Stimulated activated CD8-positive, alpha-beta memory T cell treated with anti-CD3 and anti-CD28 coated beads, Interleukin-4, amount 100 ng/mL, for 1 hour (primary cell): ENCODE results near the gene SPDYE6.
"Not testable (repeated sequence)": the region's sequence is repeated elsewhere in the genome, so short reads cannot be mapped to it uniquely, and the experiment has no call there.

Source experiments
- DNase-seq, 2 donors: peaks; one replicate each; pipeline ENCODE4 v3.0.0-alpha.2; 2020; ENCODE audit warnings: low read depth in 2 of 2, low spot score in 1 of 2

The SPDYE6 gene

DNA sequence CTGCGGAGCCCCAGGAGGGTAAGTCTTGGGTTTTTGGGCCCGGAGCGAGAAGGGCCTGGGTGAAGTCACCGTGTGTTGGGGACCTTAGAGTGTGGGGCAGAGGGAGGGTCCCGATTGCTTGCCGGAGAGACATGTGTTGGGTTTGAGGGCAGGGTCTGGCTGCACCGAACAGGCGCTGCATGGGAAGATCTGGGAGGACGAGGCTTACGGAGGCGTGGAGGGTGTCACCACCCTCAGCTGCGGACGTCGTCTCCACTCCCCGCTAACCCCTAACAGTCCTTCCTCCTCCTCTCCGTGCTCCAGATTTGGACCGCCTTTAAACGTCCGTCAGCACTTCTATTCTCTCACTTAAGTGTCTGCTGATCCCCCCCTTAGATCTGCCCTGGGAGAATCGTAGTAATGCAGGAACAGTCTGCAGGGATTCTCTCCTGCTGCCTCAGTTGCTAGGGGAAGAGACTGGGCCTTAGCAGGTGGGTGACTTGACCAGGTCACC, 8.2 kb upstream of the SPDYE6 start:
- peak in 1 of 2 donors; percentile 1 for DNase-seq

DNA sequence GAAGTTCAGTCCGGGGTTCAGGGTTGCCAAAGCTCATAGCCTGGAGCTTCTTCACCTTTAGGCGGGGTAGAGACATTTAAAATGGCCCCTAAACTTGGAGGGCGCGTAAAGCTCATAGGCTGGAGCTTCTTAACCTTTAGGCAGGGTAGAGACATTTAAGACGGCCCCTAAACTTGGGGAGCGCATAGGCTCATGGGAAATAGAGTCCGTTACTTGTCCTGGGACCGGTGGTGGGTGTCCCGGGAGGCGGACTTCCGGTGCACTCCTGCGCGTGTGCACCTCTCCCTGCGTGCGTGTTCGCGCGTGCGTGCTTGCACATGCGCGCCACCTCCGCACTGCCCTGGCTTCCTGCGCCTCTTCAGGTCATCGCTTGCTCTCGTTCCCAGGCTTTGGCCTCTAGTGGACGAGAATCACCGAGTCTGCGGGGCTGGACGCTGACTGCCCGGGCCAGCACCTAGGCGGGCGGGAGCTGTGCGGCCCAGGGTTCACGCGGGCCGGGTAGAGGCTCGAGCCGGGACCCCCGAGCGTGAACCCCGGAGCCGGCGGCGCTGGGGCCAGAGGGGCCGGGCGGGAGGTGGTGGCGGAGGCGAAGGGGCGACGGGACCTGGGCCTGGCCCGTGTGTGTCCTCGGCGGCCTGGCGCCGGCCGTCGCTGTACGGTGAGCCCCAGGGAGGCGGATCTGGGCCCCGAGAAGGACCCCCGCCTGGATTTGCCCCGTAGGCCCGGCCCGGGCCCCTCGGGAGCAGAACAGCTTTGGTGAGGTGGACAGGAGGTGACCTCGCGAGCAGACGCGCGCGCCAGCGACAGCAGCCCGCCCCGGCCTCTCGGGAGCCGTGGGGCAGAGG, 7.5 kb upstream of the SPDYE6 start:
- peak; percentile 72 to 84 for DNase-seq

DNA sequence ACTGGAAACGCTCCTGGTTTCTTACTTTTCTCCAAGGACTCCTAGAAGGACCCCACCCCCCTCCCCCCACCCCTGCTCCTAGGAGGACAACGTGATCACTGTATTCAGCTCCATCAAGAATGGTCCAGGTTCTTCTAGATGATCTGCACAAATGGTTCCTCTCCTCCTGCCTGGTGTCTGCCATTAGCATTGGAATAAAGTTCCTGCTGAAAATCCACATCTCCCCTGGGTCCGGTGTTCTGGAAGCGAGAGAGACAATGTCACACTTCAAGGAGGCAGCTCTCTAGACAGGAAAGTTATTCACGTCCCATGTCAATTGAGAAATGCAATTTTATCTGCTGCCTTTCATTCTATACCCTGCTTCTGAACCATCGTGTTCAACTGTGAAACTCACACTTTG, 9.3 kb downstream of the SPDYE6 start:
- not testable (repeated sequence) for DNase-seq

DNA sequence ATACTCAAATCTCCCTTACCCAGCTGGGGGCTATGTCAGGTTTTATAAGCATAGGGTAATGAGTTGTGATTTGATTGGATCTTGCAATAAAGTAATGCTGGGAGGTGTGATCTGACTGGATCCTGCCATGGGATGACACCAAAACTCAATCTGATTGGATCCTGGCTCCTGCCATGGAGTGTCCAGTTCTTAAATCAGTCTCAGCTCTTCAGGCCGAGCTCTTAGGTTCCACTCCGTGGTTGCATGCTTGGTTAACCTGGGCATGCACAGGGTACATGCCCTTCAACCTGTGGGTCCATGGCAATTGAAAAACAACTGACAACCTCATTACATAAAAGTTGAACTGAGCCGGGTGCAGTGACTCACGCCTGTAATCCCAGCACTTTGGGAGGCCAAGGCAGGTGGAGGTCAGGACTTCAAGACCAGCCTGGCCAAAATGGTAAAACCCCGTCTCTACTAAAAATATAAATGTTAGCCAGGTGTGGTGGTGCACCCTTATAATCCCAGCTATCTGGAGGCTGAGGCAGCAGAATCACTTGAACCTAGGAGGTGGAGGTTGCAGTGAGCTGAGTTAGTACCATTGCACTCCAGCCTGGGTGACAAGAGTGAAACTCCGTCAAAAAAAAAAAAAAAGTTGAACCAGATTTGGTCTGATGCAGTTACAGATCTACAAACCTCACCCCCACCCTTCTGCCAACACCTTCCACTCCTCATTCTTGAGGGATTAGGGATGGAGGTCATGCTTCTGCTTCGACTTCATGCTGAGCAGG, 15.5 kb downstream of the SPDYE6 start:
- DNase-seq = not testable (repeated sequence)

DNA sequence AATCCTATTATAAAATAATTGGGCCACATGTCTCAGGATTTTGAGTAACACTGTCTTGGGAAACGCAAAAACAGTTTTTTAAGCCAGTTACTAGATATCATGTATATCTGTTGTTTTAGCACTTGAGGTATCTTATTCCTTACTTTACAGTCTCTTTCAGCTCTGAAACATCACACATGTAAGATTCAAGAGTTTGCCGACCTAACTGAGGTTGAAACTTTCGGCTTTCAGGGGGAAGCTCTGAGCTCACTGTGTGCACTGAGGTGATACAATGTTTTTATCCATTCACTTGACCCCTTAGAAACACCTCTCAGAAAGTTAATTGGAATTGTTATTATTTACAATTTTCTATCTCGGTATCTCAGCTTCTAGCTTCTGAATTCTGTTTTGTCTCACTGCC, 18.8 kb downstream of the SPDYE6 start:
- DNase-seq = not testable (repeated sequence)

DNA sequence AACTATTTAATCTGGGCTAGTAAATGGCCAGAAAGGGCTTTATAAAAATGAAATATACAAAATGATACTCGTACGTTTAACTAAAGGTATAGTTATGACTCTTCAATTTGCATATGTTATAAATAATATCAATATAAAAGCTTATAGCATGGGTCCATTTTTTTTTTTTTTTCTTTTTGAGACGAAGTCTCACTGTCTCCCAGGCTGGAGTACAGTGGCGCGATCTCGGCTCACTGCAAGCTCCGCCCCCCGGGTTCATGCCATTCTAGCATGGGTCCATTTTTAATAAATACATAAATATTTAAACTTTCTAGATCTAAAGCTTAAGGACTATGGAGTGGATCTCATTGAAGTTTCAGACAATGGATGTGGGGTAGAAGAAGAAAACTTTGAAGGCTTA, 19.2 kb downstream of the SPDYE6 start:
- DNase-seq = not testable (repeated sequence)

DNA sequence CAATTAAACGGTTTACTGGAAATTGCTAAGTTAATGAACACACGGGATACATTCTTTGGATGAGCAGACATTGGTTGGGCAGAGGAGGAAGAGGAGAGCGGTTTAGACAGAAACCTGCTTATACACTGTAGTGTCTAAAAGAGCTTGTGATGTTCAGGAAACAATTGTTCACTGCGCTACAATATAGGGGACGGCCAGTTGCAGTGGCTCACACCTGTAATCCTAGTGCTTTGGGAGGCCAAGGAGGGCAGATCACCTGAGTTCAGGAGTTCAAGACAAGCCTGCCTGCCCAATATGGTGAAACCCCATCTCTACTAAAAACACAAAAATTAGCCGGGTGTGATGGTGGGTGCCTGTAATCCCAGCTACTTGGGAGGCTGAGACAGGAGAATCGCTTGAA, 20.7 kb downstream of the SPDYE6 start:
- DNase-seq = not testable (repeated sequence)

DNA sequence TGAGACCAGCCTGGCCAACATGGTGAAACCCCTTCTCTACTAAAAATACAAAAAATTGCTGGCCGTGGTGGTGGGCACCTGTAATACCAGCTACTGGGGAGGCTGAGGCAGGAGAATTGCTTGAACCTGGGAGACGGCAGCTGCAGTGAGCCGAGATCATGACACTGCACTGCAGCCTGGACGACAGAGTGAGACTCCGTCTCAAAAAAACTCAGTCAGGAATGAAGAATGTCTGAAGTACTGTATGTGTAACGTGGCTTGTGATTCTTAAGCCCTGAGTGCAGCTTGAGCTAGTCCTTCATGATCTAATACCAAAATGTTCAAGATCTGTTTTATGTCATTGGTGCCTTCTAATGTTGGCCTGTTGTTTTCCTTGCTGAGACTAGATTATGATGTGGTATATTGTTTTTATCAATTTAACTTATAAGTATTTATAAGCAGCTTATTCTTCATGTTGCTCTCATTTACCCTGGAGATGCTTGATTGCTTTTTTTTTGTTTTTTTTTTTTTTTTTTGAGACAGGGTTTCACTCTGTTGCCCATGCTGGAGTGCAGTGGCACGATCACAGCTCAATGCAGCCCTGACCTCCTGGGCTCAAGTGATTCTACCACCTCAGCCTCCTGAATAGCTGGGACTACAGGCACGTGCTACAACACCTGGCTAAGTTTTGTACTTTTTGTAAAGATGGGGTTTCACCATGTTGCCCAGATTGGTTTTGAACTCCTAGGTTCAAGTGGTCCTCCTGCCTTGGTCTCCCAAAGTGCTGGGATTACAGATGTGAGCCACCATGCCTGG, 25.4 kb downstream of the SPDYE6 start:
- DNase-seq = not testable (repeated sequence)

DNA sequence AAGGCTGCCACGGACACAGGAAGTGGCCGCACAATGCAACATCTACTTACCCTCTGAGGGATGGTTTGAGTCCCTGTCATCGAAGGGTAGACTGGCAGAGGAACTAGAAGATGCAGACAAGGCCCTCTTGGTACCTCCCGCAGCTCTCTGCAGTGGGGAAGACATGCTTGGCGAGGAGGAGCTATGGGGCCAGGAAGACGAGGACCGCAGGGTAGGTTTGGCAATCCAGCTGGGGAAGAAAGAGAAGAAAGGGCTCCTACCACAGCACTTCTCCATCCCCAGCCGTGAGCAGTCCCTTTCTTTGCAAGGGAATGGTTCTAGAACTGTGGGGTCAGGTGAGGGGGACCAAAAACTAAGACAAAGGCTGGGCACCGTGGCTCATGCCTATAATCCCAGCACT, 26.9 kb downstream of the SPDYE6 start:
- DNase-seq = not testable (repeated sequence)

DNA sequence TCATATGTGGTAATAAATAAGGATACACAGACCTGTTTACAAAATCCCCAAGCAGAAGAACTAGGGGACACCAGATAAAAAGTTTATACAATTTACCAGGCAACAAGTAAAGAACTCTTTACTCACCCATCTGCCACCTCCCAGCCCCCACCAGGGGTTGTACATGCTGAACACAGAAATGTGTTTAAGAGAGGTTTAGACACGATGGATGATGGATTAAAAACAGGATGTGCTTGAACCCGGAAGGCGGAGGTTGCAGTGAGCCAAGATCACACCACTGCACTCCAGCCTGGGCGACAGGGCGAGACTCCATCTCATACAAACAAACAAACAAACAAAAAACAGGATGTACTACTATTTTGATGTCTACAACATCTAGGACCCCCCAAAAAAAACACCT, 27.4 kb downstream of the SPDYE6 start:
- not testable (repeated sequence) for DNase-seq

DNA sequence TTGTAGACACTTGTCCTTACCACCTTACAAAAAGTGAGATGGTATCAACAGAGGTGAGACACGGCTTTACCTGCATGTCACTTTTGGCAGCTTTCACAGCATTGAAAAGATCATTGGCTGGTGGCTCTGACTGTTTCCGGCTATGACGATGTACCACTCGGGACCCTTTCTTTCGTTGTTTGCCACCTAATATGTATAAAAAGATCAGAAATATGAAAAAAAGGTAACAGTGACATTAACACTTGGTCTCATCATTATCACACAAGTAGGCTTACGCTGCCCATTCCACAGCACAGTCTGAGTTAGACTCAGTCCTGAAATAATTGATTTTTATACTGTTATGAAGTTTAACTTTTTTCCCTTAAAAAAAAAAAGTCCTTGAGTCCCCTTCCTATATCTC, 29.1 kb downstream of the SPDYE6 start:
- not testable (repeated sequence) for DNase-seq

DNA sequence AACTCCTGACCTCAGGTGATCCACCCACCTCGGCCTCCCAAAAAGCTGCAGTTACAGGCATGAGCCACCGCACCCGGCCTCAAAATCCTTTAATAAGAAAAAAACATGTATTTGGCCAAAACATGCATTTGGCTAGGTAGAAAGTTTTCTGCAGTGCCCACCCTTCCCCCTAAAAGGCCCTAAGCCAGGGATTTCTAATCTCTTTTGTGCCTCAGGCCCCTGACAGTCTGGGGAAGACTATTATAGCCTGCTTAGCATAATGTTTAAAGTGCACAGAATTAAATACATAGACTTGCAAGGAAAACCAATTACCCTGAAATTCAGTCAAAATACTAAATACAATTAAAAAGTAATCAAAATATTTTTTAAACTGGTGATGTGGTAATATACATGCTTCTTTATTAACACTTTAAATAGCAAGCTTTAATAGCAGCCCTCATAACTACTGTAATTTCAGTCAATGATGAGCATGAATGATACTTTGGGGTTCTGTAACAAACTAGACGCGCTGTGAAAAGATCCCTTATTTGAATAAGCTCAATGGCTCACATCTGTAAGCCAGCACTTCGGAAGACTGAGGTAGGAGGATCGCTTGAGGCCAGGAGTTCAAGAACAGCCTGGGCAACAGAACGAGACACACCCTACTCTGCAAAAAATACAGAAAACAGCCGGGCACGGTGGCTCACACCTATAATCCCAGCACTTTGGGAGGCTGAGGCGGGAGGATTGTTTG, 29.9 kb downstream of the SPDYE6 start:
- no peak for DNase-seq

DNA sequence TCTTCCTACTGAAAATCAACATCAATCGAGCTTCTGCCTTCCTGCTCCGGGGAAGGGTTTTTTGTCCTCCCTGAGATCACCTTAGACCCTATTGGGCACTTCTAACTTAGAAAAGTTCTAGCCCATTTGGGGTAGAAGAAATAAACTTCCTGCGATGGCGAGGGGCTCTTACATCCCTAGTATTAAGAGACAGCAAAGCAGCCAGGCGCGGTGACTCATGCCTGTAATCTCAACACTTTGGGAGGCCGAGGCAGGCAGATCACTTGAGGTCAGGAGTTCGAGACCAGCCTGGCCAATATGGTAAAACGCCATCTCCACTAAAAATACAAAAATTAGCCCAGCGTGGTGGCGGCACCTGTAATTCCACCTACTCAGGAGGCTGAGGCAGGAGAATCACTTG, 31.1 kb downstream of the SPDYE6 start:
- DNase-seq = not testable (repeated sequence)

DNA sequence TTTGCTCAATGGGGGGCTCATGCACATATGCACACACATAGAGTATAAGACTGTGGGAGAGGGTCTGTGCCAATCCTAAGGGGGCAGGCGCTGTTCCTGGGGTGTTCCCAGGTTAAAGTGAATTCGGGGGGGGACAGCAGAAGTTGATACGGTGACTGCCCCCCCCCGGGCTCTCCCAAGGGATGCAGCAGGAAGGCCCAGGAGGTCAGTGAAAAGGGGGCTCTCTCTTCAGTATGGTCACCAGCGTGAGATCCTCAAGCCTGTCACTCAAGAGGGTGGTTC, 32.4 kb downstream of the SPDYE6 start:
- no peak for DNase-seq

DNA sequence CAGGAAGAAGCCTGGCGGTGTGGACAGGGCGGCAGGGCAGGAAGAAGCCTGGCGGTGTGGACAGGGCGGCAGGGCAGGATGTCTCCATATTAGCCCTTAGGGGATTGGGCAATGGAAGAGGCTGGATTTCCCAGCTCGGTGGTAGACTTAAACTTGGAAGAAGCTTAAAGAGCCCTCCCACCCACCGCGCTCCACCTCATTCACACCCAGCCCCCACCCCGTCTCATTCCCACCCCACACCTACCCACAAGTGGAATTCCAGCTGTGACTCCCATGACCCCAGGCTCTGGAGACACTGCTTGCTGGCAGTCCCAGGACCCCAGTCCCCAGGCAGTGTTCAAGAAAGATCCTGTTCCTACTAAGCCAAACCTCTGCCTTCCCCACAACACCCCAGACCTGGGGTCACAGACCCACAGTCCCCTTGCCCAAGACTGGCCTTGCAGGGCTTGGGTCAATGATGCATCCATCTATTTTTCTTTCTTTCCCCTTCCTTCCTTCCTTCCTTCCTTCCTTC, 34.0 kb downstream of the SPDYE6 start:
- no peak for DNase-seq

DNA sequence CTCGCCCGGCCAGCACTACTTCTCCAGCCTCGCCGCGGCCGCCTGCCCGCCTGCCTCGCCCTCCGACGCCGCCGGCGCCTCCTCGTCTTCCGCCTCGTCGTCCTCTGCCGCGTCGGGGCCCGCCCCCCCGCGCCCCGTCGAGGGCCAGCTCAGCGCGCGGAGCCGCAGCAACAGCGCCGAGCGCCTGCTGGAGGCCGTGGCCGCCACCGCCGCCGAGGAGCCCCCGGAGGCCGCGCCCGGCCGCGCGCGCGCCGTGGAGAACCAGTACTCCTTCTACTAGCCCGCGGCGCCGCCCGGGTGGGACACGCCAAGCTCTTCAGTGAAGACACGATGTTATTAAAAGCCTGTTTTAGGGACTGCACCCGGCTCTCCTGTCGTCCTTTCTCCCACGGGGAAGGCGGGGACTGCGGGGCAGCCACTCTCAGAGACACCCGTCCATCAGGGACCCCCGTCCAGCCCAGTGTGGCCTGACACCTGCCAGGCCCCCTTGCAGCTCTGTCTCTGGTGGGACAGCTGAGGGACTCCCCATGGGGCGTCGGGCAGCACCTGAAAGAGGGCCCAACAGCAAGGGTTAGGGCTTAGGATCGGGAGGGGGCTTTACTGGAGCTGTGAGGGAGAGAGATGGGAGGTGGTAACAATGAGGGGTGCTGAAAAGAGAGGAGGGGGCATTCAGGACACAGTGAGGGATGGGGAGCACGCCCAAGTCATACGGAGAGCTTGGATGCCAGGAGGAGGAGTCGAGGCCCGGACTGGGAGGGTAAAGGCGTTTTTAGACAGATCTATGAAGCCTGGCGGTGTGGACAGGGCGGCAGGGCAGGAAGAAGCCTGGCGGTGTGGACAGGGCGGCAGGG, 34.7 kb downstream of the SPDYE6 start:
- no peak for DNase-seq

DNA sequence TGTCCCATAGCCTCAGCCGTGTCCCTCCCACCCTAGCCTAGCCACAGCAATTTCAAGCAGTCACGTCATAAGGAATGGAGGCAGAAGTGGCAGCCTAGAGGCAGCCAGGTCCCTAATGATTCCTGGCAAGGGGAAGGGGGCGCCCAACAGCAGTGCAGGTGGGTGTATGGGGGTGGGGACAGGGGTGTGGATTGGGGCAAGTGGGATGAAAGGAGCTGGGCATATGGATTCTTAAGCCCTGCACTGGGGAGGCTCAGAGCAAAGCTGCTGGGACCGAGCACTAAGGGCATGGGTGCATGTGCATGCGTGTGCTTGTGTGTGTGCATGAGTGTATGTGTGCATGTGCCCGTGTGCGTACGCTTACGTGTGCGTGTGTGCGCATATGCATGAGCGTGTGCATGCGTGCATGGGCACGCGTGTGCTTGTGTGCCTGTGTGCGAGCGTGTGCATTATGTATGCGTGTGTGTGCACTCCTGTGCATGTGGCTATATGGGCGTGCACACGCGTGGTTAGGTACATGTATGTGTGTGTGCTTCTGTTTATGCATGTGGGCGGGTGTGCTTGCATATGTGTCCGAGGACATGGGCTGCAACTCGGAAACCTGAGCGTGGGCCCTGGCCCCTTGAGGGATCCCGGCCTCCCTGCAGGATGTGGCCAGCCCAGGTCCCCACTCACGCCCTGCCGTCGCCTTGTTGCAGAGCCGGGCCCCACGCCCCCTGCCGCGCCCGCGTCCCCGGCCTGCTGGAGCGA, 35.5 kb downstream of the SPDYE6 start:
- DNase-seq = no peak

DNA sequence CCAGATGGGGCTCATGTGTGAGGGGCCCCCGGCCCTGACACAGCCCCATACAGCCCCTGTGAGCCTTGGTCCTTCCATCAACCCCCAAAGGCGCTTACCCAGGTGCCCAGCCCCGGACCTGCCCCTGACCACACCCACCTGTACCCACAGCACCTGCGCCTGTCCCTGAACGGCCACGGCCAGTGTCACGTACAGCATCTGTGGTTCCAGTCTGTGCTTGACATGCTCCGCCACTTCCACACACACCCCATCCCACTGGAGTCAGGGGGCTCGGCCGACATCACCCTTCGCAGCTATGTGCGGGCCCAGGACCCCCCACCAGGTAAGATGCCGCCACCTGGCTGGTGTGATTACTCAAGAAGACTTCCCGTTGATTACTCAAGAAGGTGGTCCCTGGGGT, 36.1 kb downstream of the SPDYE6 start:
- DNase-seq = no peak

DNA sequence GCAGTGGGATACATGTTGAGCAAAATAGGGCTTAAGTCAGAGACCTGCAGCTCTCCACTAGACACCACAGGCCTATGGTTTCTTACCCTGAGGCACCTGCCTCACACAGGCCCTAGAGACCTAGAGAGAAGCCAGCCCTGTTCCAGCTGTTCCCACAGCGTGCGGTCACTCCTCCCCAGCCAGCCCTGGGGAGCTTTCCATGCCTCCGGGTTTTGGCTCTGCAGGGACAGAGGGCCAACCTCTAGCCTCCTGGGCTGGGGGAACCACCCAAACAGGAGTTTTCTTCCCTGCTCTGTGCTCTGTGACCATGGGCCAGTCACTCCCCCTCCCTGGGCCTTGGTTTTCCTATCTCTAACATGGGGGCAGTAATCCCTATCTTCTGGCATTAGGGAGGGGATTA, 36.6 kb downstream of the SPDYE6 start:
- DNase-seq = no peak
